Mucosa of stomach (tissue), 1 donor: ENCODE data around the gene FBXO38.

ENCODE experiments used
- H3K27me3 ChIP-seq: one replicate; pipeline ENCODE4 v1.7.0; 2013; ENCODE audit warnings: mild to moderate bottlenecking, low read length; ENCODE audit not compliant: control insufficient read depth, insufficient read depth
- H3K36me3 ChIP-seq: one replicate; pipeline ENCODE4 v1.7.0; 2013; ENCODE audit warnings: low read length; ENCODE audit not compliant: control insufficient read depth, insufficient read depth
- H3K4me1 ChIP-seq: one replicate; pipeline ENCODE4 v1.7.0; 2013; ENCODE audit warnings: mild to moderate bottlenecking, low read length; ENCODE audit not compliant: control insufficient read depth, insufficient read depth
- H3K4me3 ChIP-seq: one replicate; pipeline ENCODE4 v1.7.0; 2013; ENCODE audit warnings: low read length
- H3K9ac ChIP-seq: one replicate; pipeline ENCODE4 v1.7.0; 2013; ENCODE audit warnings: mild to moderate bottlenecking, low read length, moderate library complexity
- H3K9me3 ChIP-seq: one replicate; pipeline ENCODE4 v1.7.0; 2013; ENCODE audit warnings: mild to moderate bottlenecking, low read length, moderate library complexity; ENCODE audit not compliant: control insufficient read depth
- donor health status: Pancreatic carcinoma.

FBXO38 gene

GRCh38 chr5:148388696-148389095 lies 4.9 kb downstream of the FBXO38 start:
- no peaks in the 10 kb centered on the region for H3K27me3 ChIP-seq
- H3K9me3 ChIP-seq, result no peaks in the 10 kb centered on the region
- H3K36me3 ChIP-seq, result no peaks in the 10 kb centered on the region
- H3K4me1 ChIP-seq, result peaks cover 29% of the 10 kb centered on the region
- H3K4me3 ChIP-seq, result no peak overlapping the region
- H3K9ac ChIP-seq, result no peak overlapping the region

- Histone ChIP-seq H3K9ac (no peak overlapping the region), H3K36me3 (no peaks in the 10 kb centered on the region), H3K4me1 (peaks cover 16% of the 10 kb centered on the region), H3K9me3 (no peaks in the 10 kb centered on the region), H3K4me3 (no peak overlapping the region), H3K27me3 (no peaks in the 10 kb centered on the region)
These were observed 7.2 kb downstream of the FBXO38 start for GRCh38 chr5:148390914-148391313.

- Histone ChIP-seq H3K4me1 (peaks cover 11% of the 10 kb centered on the region), H3K9ac (no peak overlapping the region)
These were observed 7.7 kb downstream of the FBXO38 start for GRCh38 chr5:148391422-148391821.

GRCh38 chr5:148393390-148393741 lies 9.6 kb downstream of the FBXO38 start:
- Histone ChIP-seq H3K9me3 (no peaks in the 10 kb centered on the region), H3K4me1 (peaks cover 18% of the 10 kb centered on the region), H3K27me3 (no peaks in the 10 kb centered on the region), H3K4me3 (no peak overlapping the region), H3K9ac (no peak overlapping the region), H3K36me3 (no peaks in the 10 kb centered on the region)

More at GRCh38 chr5:148391422-148391821, 7.7 kb downstream of the FBXO38 start:
- H3K9me3 ChIP-seq, result no peaks in the 10 kb centered on the region
- no peaks in the 10 kb centered on the region for H3K27me3 ChIP-seq
- H3K4me3 ChIP-seq, result no peak overlapping the region
- H3K36me3 ChIP-seq, result no peaks in the 10 kb centered on the region

- H3K9ac ChIP-seq, result no peak overlapping the region
- H3K9me3 ChIP-seq, result no peaks in the 10 kb centered on the region
- peaks cover 26% of the 10 kb centered on the region for H3K4me1 ChIP-seq
These were observed 10.8 kb downstream of the FBXO38 start for GRCh38 chr5:148394587-148395019.

GRCh38 chr5:148395031-148395430 lies 11.3 kb downstream of the FBXO38 start:
- H3K4me1 ChIP-seq, result peaks cover 26% of the 10 kb centered on the region

More at GRCh38 chr5:148394587-148395019, 10.8 kb downstream of the FBXO38 start:
- Histone ChIP-seq H3K27me3 (no peaks in the 10 kb centered on the region), H3K4me3 (no peak overlapping the region), H3K36me3 (no peaks in the 10 kb centered on the region)

GRCh38 chr5:148397968-148398595 lies 14.3 kb downstream of the FBXO38 start:
- H3K36me3 ChIP-seq, result no peaks in the 10 kb centered on the region
- H3K9me3 ChIP-seq, result no peaks in the 10 kb centered on the region
- no peak overlapping the region for H3K4me3 ChIP-seq
- no peak overlapping the region for H3K9ac ChIP-seq
- H3K27me3 ChIP-seq, result no peaks in the 10 kb centered on the region
- H3K4me1 ChIP-seq, result peaks cover 23% of the 10 kb centered on the region

More at GRCh38 chr5:148395031-148395430, 11.3 kb downstream of the FBXO38 start:
- no peak overlapping the region for H3K4me3 ChIP-seq
- no peaks in the 10 kb centered on the region for H3K36me3 ChIP-seq
- no peaks in the 10 kb centered on the region for H3K27me3 ChIP-seq
- no peak overlapping the region for H3K9ac ChIP-seq
- no peaks in the 10 kb centered on the region for H3K9me3 ChIP-seq

GRCh38 chr5:148398698-148399121 lies 15.0 kb downstream of the FBXO38 start:
- H3K4me1 ChIP-seq, result peaks cover 17% of the 10 kb centered on the region
- H3K36me3 ChIP-seq, result no peaks in the 10 kb centered on the region

GRCh38 chr5:148401604-148402003 lies 17.8 kb downstream of the FBXO38 start:
- Histone ChIP-seq H3K9ac (no peak overlapping the region), H3K4me3 (no peak overlapping the region), H3K27me3 (no peaks in the 10 kb centered on the region), H3K4me1 (peaks cover 15% of the 10 kb centered on the region), H3K36me3 (no peaks in the 10 kb centered on the region), H3K9me3 (no peaks in the 10 kb centered on the region)

More at GRCh38 chr5:148398698-148399121, 15.0 kb downstream of the FBXO38 start:
- Histone ChIP-seq H3K4me3 (no peak overlapping the region), H3K9ac (no peak overlapping the region), H3K27me3 (no peaks in the 10 kb centered on the region), H3K9me3 (no peaks in the 10 kb centered on the region)

GRCh38 chr5:148403344-148403743 lies 19.6 kb downstream of the FBXO38 start:
- Histone ChIP-seq H3K4me1 (peaks cover 7% of the 10 kb centered on the region), H3K36me3 (no peaks in the 10 kb centered on the region), H3K4me3 (no peak overlapping the region)

GRCh38 chr5:148406406-148406805 lies 22.6 kb downstream of the FBXO38 start:
- Histone ChIP-seq H3K27me3 (no peaks in the 10 kb centered on the region), H3K9me3 (no peaks in the 10 kb centered on the region), H3K4me3 (no peak overlapping the region), H3K4me1 (no peaks in the 10 kb centered on the region), H3K36me3 (no peaks in the 10 kb centered on the region), H3K9ac (no peak overlapping the region)

More at GRCh38 chr5:148403344-148403743, 19.6 kb downstream of the FBXO38 start:
- Histone ChIP-seq H3K9ac (no peak overlapping the region), H3K9me3 (no peaks in the 10 kb centered on the region), H3K27me3 (no peaks in the 10 kb centered on the region)

GRCh38 chr5:148408092-148408491 lies 24.3 kb downstream of the FBXO38 start:
- Histone ChIP-seq H3K36me3 (no peaks in the 10 kb centered on the region), H3K27me3 (no peaks in the 10 kb centered on the region)

More at GRCh38 chr5:148408092-148408491, 24.3 kb downstream of the FBXO38 start:
- Histone ChIP-seq H3K9ac (no peak overlapping the region), H3K9me3 (no peaks in the 10 kb centered on the region), H3K4me1 (no peaks in the 10 kb centered on the region), H3K4me3 (no peak overlapping the region)
